HUES64 (cell line): ENCODE measurements around the gene CTNNA1.

Source experiments
- H3K27ac ChIP-seq: 2 replicates; pipeline ENCODE4 v1.7.0; 2013; ENCODE audit warnings: low read depth, low read length, inconsistent platforms
- H3K27me3 ChIP-seq: 2 replicates; pipeline ENCODE4 v1.6.1; 2013; ENCODE audit warnings: mild to moderate bottlenecking, low read length; ENCODE audit not compliant: insufficient read depth
- H3K36me3 ChIP-seq: 2 replicates; pipeline ENCODE4 v1.6.1; 2013; ENCODE audit warnings: mild to moderate bottlenecking, low read length; ENCODE audit not compliant: insufficient read depth
- H3K4me1 ChIP-seq: 2 replicates; pipeline ENCODE4 v1.6.1; 2013; ENCODE audit warnings: mild to moderate bottlenecking, low read length, moderate library complexity; ENCODE audit not compliant: insufficient read depth
- H3K4me3 ChIP-seq: 2 replicates; pipeline ENCODE4 v1.5.1; 2013; ENCODE audit warnings: mild to moderate bottlenecking, low read length, moderate library complexity
- H3K9ac ChIP-seq: 2 replicates; pipeline ENCODE4 v1.6.1; 2013; ENCODE audit warnings: mild to moderate bottlenecking, low read depth, low read length
- H3K9me3 ChIP-seq: 2 replicates; pipeline ENCODE4 v1.6.1; 2013; ENCODE audit warnings: low read depth, low read length; ENCODE audit not compliant: insufficient read depth
- WGBS: fragments of 150-250, 120-280 bp; methylation state at CpG from one replicate; pipeline ENCODE4 v1.1.7; 2013; ENCODE audit warnings: missing lambda C conversion rate; 5-methylcytosine and 5-hydroxymethylcytosine counted together

The CTNNA1 gene

DNA sequence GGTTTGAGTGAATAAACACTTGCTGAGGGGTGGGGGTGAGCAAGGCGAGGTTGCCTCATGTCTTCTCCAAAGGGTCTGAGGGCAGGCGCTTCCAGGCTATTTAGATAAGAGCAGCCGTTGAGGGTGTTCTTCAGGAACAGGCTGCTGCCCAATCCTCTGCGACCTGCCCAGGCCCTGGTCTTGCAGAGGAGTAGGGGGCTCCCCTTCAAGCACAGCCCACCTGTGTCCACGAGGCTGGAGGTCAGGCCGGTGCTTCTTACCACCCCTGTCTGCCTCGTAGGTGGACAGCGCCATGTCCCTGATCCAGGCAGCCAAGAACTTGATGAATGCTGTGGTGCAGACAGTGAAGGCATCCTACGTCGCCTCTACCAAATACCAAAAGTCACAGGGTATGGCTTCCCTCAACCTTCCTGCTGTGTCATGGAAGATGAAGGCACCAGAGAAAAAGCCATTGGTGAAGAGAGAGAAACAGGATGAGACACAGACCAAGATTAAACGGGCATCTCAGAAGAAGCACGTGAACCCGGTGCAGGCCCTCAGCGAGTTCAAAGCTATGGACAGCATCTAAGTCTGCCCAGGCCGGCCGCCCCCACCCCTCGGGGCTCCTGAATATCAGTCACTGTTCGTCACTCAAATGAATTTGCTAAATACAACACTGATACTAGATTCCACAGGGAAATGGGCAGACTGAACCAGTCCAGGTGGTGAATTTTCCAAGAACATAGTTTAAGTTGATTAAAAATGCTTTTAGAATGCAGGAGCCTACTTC is 180.5 kb downstream of the CTNNA1 start:
- no peaks in the 10 kb centered on the region for H3K9me3 ChIP-seq
- peaks cover 5% of the 10 kb centered on the region; the same call in 1 of the 2 replicates for H3K4me1 ChIP-seq
- no peak overlapping the region for H3K9ac ChIP-seq
- no peaks in the 10 kb centered on the region for H3K27me3 ChIP-seq
- no peak overlapping the region for H3K4me3 ChIP-seq
- H3K27ac ChIP-seq: no peak overlapping the region
- WGBS: 98% methylated on average over 18 of the region's 18 CpGs
- H3K36me3 ChIP-seq: peaks cover 69% of the 10 kb centered on the region

DNA sequence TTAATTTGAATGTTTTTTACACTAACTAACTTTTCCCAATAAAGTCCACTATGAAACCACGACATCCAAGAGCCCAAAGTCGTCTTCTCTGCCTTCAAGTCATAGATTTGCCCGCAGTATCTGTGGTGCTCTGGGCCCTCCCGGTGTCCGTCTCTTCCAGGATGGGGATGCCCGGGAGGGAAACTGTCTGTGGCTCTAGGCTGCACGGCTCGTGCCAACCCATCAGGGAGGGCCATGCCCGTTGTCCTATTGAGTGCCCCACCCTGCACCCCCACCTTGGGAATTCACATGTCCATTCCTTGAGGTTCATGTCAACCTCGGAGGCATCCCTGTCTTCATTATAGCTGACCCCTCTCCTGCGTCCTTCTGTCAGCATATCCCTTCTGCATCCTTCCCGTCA is 181.7 kb downstream of the CTNNA1 start:
- H3K27ac ChIP-seq: no peak overlapping the region
- peaks cover 56% of the 10 kb centered on the region for H3K36me3 ChIP-seq
- 94% methylated on average over 12 of the region's 12 CpGs for WGBS
- no peaks in the 10 kb centered on the region for H3K27me3 ChIP-seq
- H3K9me3 ChIP-seq: no peaks in the 10 kb centered on the region
- H3K4me1 ChIP-seq: peaks cover 7% of the 10 kb centered on the region; the same call in 1 of the 2 replicates
- H3K4me3 ChIP-seq: no peak overlapping the region
- no peak overlapping the region for H3K9ac ChIP-seq

DNA sequence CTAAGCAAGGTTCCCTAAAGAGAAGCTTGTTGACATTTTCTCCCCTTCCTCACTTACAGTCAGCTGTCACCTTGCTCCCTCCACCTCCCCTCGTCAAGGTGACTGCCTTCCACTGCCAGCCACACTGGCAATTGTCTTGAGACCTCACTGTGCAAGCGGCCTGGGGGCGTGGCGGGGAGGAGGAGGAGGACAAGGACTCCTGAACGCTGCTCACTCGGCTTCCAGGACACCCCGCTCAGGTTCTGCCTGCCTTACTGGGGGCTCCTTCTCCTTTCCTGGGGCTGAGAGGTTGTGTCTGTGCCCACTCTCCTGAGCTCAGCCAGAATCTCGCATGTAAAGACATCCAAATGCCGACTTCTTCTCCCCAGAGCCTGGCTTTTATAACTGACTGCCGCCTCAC is 182.2 kb downstream of the CTNNA1 start:
- Histone ChIP-seq H3K36me3 (peaks cover 52% of the 10 kb centered on the region), H3K27ac (no peak overlapping the region), H3K9ac (no peak overlapping the region), H3K27me3 (no peaks in the 10 kb centered on the region), H3K9me3 (no peaks in the 10 kb centered on the region), H3K4me1 (peaks cover 7% of the 10 kb centered on the region; the same call in 1 of the 2 replicates), H3K4me3 (no peak overlapping the region)
- WGBS: 79% methylated on average over 10 of the region's 10 CpGs

DNA sequence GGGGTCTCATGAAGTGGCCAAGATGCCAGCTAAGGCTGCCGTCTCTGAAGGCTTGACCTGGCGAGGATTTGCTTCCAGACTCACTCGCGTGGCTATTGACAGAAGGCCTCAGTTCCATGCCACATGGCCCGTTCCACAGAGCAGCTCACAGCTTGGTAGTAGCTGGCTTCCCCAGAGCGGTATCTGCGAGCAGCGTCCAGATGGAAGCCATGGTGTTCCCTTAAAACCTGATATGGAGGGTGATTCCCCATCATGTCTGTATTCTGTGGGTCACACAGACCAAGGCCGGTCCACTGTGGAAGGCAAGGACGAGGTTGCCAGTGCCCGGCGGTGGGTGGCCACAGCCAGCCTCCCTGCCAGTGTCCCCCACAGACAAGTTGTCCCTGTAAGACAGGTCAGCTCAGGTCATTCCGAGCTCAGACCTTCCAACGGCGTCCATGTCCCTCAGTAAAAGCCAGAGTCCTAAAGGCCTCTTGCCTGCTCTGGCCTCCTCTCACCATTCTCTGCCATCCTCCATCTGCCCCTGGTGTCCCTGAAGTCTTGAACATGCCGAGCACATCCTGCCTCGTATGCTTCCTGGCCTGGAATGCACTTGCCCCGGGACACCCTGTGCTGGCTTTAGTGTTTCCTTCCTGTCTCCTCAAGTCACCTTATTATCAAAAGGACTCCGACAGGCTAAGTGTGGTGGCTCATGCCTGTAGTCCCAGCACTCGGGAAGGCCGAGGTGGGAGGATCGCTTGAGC is 183.2 kb downstream of the CTNNA1 start:
- peaks cover 42% of the 10 kb centered on the region for H3K36me3 ChIP-seq
- no peak overlapping the region for H3K4me3 ChIP-seq
- WGBS: 92% methylated on average over 22 of the region's 22 CpGs
- H3K9me3 ChIP-seq: no peaks in the 10 kb centered on the region
- no peaks in the 10 kb centered on the region for H3K27me3 ChIP-seq
- H3K27ac ChIP-seq: no peak overlapping the region
- H3K9ac ChIP-seq: no peak overlapping the region
- peaks cover 7% of the 10 kb centered on the region; the same call in 1 of the 2 replicates for H3K4me1 ChIP-seq

DNA sequence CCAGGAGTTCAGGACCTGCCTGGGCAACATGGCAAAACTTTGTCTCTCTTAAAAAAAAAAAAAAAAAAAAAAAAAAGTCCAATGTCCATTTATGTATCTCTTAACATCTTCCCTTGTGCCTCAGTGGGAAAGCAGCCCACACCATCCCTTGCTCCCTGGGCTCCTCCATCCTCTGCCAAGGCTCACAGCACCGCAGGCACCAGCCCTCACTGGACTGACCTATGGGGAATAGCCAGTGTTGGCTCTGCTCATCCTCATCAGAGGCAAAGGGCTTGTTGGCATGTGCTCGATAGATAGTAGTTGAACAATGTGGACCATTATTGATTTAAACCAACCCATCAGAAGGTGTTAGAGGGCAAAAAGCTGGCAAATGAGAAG is 183.7 kb downstream of the CTNNA1 start:
- H3K36me3 ChIP-seq: peaks cover 37% of the 10 kb centered on the region
- peaks cover 7% of the 10 kb centered on the region; the same call in 1 of the 2 replicates for H3K4me1 ChIP-seq
- no peak overlapping the region for H3K9ac ChIP-seq
- no peaks in the 10 kb centered on the region for H3K9me3 ChIP-seq
- H3K27ac ChIP-seq: no peak overlapping the region
- H3K27me3 ChIP-seq: no peaks in the 10 kb centered on the region
- H3K4me3 ChIP-seq: no peak overlapping the region
- 76% methylated on average over 2 of the region's 2 CpGs for WGBS

DNA sequence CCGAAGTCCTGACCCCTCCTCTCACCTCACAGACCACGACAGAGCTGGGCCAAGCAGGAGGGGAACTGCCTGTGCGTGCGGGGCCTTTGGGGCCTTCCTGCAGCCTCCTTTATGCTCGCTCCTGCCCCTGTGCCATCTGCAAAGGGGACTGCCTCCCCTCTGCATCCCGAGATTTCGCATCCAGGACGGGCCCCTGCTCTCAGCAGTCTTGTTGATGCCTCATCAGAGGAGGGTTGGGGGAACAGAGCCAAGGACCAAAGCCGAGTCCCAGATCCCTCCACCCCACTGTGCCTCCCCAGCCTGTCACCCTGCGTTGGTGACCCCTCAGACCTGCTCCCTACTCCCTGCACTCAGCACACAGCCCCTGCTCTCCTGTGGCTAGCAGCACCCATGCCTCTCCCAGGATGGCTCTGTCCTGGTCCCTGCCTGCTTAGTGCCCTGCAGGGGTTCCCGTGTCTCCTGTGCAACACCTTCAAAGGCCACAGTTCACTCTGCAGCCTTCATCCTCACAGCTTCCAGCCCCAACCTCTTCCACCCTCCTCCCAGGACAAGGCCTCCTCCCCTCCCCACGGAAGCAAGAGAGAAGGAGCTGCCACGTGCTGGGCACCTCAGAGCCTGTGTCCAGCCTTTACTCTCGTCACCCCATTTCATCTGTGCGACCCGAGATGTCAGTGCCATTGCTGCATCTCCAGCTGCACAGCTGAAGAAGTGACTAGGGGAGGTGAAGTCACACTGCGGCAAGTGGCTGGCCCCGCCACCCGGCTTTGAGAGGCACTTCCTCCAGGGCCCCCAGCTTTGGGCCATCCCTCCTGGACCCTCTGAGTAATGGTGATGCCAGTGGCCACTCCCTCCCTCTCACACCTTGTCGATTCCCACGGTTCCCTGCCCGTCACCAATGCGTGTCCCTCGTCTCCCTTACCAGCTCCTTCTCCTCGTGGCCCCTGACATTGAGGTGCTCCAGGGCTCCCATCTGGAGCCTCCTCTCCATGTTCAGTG is 184.5 kb downstream of the CTNNA1 start:
- Histone ChIP-seq H3K9ac (no peak overlapping the region), H3K4me3 (no peak overlapping the region), H3K4me1 (peaks cover 7% of the 10 kb centered on the region; the same call in 1 of the 2 replicates), H3K9me3 (no peaks in the 10 kb centered on the region), H3K27me3 (no peaks in the 10 kb centered on the region), H3K27ac (no peak overlapping the region), H3K36me3 (peaks cover 29% of the 10 kb centered on the region)
- 88% methylated on average over 25 of the region's 25 CpGs for WGBS

DNA sequence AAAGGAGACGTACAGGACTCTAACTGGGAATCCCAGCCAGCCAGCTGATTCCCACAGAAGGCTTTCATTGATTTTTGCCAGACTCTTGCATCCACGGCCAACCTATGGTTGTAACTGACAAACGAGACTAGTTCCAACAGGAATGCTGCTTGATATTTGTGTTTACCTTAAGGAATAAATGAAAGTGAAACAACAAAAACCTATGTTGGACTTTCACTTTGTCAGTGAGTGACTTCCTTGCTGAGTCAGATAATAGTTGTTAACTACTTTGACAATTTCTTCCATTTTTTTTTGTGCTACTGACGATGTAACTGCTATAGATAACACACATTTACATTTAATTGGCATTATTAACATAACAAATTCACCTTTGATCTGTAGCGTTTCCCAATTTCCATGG is 185.3 kb downstream of the CTNNA1 start:
- peaks cover 7% of the 10 kb centered on the region; the same call in 1 of the 2 replicates for H3K4me1 ChIP-seq
- no peaks in the 10 kb centered on the region for H3K27me3 ChIP-seq
- WGBS: 66% methylated on average over 5 of the region's 5 CpGs
- H3K36me3 ChIP-seq: peaks cover 21% of the 10 kb centered on the region
- H3K9me3 ChIP-seq: no peaks in the 10 kb centered on the region
- H3K4me3 ChIP-seq: no peak overlapping the region
- H3K27ac ChIP-seq: no peak overlapping the region
- no peak overlapping the region for H3K9ac ChIP-seq

DNA sequence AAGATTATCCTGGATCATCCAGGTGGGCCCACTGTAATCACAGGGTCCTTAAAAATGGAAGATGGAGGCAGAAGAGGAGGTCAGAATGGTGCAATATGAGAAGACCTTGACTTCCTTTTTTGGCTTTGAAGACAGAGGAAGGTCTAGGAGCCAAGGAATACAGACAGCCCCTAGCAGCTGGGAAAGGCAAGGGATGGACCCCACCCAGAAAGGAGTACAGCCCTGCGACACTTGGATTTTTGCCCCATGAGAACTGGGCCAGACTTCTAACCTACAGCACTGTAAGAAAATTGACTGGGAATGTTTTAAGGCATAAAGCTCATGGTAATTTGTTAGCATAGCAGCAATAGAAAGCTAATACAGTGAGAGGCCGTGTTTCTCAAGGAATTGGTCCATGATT is 188.8 kb downstream of the CTNNA1 start:
- H3K27ac ChIP-seq: no peak overlapping the region
- WGBS: 100% methylated on average over 2 of the region's 2 CpGs
- H3K27me3 ChIP-seq: no peaks in the 10 kb centered on the region
- H3K4me1 ChIP-seq: peaks cover 10% of the 10 kb centered on the region
- H3K9ac ChIP-seq: no peak overlapping the region
- H3K36me3 ChIP-seq: no peaks in the 10 kb centered on the region
- H3K9me3 ChIP-seq: no peaks in the 10 kb centered on the region
- no peak overlapping the region for H3K4me3 ChIP-seq

DNA sequence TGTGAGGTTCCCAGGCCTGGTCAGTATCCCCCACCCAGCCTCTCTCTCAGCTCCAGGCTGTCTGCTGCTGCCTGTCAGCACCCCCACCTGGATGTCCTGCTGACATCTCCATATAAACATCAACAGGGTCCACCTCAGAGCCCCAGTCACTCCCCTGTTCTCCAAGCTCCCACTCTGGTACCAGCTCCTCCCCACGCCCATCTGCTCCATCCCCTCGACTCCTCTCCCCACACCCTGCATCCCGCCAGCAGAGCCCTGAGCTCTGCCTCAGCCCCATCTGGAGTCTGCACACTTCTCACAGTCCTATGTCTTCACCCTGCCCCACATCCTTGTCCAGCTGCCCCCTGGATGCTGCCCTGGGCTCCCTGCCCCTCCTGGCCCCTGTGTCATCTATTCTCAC is 189.6 kb downstream of the CTNNA1 start:
- Histone ChIP-seq H3K9me3 (no peaks in the 10 kb centered on the region), H3K27me3 (no peaks in the 10 kb centered on the region), H3K4me3 (no peak overlapping the region), H3K36me3 (no peaks in the 10 kb centered on the region), H3K4me1 (peaks cover 10% of the 10 kb centered on the region), H3K27ac (no peak overlapping the region), H3K9ac (no peak overlapping the region)
- 73% methylated on average over 3 of the region's 3 CpGs for WGBS

DNA sequence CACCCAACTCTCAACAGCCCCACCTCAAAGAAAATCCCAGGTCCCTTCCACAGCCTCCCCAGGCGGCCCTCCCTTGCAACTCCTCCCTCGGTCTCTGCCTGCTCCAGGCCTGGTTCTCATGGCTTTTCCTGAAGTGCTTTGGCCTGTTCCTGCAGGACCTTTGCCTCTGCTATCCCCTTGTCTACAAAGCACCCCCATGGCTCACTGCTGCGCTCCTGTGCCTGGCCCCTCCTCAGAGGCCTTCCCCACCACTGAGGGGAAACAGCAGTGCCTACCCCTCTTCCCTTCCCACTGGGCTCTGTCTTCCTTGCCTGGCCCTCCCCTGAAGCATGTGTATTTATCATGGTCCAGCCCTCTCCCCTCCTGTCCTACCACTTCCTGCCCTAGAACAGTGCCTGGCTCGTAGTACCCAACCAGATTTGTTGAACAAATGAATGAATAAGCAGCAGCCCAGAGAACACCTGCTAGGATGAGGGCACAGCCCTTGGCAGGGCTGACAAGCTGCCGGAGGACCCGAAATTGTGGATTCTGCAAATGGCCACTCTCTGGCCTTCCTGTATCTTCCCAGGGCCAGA is 190.5 kb downstream of the CTNNA1 start:
- Histone ChIP-seq H3K9me3 (no peaks in the 10 kb centered on the region), H3K4me3 (no peak overlapping the region), H3K27me3 (no peaks in the 10 kb centered on the region), H3K4me1 (peaks cover 6% of the 10 kb centered on the region), H3K27ac (no peak overlapping the region), H3K9ac (no peak overlapping the region), H3K36me3 (no peaks in the 10 kb centered on the region)
- 87% methylated on average over 6 of the region's 6 CpGs for WGBS
